Measurements from ENCODE around the gene SLCO6A1.

The SLCO6A1 gene

DNA sequence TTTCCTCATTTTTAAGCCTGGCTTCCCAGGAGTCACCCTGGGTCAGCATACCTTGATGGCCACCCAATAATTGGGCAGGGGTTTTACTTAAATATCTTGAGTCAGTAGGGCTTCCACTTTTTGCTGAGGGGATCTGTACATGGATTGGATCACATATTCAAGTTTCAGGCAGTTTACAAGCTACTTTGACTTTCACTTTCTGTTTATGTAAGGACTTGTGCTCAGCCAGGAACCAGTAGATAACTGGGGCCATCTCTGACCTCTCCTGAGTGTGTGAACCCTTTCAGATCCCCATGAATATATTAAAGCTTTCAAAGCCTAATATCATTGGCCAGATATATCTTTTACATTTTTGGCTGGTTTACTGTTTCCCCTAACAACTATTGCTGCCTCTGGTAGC lies 45.1 kb downstream of the SLCO6A1 start:
- no peak for DNase-seq (ENCODE audit: low read depth in 2 of 2)

DNA sequence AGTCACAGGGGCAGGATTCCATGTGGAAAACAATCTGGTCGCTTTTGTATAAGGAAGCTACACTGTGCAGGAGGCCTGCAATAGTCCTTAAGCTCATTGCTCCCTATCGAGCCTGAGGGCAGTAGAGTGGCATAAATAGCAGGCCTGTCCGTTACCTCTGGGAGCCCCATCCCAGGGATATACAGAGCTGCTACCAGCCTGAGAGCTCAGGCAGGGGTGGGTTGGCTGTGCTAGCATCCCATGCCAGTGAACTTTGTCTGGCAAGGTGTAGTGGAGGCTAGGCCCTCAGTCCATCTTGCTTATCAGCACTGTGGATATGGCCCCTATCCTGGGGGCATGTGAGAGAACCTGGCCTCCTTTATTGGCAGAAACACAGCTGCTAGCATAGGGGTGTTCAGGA lies 47.7 kb downstream of the SLCO6A1 start:
- no peak for DNase-seq (ENCODE audit: low read depth in 2 of 2)

DNA sequence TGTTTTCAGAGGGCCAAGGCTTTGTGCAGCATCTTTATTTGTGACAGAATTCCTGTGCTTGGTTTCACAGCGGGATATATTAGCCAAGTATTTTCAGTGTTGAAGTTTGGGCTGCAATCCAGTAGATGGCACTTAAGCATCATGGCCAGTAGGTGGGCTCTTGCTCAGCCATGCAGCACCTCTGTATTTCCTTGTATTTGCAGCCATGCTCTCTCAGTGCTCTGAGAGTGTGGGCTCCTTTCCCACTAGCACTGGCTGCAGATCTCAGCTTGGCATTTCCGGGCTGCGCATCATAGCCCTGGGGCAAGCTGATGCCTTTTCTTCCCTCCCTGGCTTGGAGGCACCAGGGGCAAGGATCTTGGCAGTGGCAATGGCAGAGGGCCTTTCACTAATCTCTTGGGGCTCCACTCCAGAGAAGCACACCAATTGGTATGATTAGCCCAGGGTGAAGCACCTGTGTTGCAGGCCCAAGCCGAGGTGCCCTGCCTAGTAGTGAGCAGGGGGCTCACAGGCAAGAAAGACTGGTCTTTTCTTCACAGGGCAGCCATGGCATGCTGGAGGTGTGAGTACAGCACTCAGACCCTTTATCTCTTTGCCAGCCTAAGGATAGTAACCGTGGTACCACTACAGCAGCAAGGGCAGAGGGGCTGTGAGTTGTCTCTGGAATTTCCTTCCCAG lies 48.3 kb downstream of the SLCO6A1 start:
- no peak for DNase-seq (ENCODE audit: low read depth in 2 of 2)

DNA sequence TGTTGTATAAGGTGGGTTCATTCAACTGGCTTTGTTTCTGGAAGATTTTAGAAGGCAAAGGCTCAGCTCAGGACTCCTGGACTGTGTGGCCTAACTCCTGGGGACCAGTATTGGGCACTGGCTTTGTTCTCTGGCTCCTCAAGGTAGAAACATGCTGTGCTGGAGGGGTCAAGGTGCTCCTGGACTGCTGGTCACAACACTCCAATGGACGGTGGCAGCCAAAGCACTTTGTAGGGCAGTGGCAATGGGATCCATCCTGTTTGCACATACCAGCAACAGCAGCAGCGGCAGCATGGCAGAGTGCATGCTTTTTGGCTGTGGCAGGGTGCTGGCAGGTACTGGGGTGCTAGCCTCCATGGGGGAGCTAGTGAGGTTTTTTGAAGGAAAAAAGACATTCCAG lies 65.3 kb downstream of the SLCO6A1 start:
- no peak for DNase-seq (ENCODE audit: low read depth in 2 of 2)

DNA sequence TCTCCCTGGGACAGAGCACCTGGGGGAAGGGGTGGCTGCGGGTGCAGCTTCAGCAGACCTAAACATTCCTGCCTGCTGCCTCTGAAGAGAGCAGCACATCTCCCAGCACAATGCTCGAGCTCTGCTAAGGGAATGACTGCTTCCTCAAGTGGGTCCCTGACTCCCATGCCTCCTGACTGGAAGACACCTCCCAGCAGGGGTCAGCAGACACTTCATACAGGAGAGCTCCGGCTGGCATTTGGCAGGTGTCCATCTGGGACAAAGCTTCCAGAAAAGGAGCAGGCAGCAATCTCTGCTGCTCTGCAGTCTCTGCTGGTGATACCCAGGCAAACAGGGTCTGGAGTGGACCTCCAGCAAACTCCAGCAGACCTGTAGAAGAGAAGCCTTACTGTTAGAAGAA lies 77.2 kb downstream of the SLCO6A1 start:
- no peak for DNase-seq (ENCODE audit: low read depth in 2 of 2)

DNA sequence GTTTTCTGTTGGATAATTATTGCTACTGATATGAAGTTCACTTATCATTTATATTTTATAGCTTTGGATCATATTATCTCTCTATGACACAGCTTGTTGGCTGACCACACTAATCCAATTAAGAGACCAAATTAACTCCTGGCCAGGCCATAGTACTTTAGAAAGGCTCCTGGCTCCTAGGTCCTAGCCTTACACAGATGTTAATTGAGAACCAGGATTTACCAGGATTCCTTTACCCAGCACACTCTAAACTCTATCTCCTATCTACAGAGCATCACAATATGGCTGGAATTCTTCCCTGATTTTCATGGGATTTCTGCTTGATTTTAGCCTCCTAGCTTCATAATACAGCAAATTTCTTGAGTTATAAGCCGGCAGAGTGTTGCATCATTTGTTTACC lies 80.3 kb downstream of the SLCO6A1 start:
- no peak for DNase-seq (ENCODE audit: low read depth in 2 of 2)

DNA sequence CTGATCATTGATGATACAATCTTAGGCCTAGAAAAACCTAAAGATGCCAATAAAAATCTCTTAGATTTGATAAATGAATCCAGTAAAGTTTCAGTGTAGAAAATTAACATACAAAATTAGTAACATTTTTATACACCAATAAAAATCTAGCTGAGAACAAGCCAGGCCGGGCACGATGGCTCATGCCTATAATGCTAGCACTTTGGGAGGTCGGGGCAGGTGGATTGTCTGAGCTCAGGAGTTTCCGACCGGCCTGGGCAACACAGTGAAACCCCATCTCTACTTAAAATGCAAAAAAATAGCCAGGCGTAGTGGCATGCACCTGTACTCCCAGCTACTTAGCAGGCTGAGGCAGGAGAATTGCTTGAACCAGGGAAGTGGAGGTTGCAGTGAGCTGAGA lies 84.4 kb downstream of the SLCO6A1 start:
- no peak for DNase-seq (ENCODE audit: low read depth in 2 of 2)

DNA sequence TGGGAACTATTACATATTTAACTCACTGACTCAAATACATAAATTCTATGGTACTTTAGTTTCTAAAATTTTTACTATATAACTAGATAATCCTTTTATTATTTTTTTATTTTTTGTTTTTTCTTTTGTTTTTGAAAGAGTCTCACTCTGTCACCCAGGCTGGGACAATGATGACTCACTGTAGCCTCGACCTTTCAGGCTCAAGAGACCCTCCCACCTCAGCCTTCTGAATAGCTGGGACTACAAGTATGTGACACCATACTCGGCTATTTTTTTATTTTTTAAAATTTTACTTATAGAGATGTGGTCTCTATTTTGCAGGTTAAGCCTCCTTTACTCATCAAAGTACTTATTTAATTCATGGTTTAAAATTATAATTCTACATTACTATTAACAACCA lies 110.6 kb downstream of the SLCO6A1 start:
- DNase-seq (ENCODE audit: low read depth in 2 of 2): no peak

DNA sequence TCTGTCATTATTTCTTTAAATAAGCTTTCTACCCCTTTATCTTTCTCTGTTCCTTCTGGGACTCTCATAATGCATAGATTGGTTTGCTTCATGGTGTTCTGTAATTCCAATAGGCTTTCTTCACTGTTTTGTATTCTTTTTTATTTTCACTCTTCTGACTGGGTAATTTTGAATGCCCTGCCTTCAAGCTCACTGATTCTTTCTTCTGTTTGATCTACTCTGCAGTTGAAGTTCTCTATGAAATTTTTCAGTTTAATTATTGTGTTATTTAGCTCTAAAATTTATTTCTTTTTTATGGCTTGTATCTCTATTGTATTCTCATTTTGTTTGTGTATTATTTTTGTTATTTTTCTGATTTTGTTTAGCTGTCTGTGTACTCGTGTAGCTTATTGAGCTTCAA lies 113.4 kb downstream of the SLCO6A1 start:
- no peak for DNase-seq (ENCODE audit: low read depth in 2 of 2)

DNA sequence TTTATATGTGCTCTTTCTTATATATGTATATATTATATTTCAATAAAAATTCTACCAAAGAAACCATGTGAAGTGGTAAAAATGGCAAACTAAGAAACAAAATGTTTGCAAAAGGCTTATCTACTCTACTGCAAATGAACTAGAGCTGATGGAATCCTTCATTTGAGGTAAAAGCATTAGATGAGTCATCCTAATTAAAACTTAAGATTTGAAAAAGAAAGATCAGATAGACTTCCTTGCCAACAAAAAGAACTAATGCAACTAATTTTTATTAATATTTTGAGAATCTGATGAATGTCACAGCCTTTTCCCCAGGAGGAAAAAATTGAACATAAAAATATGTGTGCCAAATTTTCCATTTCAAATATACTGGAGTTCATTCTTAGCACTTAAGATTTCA lies 118.6 kb downstream of the SLCO6A1 start:
- DNase-seq (ENCODE audit: low read depth in 2 of 2): no peak

DNA sequence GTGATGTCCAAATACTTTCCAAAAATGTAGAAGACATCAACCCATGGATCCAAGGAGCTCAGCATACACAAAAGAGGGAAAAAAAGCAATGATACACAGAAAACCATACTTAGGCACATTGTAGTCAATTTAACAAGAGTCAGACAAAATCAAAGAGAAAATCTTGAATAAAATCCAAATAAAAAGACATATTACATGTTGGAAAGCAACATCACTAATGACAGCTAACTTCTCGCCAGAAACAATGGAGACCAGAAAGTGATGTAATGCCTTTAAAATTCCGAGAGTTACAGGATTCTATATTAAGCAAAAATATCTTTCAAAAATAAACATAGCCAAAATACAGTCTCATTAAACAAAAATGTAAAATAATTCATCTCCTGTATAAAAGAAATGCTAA lies 122.9 kb downstream of the SLCO6A1 start:
- DNase-seq (ENCODE audit: low read depth in 2 of 2): no peak

DNA sequence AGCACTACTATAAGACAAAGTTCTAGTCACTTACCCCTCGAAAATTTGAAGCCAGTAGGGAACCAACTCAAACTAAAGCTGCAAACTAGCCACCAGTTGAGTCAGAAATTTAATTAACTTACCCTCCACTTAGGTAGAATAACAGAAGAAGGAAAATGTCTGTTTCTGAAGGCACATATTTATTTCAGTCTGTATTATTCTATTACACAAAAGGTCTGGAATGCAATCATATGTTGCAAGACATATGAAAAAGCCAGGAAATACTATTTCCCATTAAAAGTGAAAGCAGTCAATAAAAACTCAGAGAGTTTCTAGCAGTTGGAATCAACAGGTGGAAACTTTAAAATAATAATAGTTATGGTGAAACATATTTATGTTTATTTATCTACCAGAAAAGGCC lies 123.5 kb downstream of the SLCO6A1 start:
- no peak for DNase-seq (ENCODE audit: low read depth in 2 of 2)

DNA sequence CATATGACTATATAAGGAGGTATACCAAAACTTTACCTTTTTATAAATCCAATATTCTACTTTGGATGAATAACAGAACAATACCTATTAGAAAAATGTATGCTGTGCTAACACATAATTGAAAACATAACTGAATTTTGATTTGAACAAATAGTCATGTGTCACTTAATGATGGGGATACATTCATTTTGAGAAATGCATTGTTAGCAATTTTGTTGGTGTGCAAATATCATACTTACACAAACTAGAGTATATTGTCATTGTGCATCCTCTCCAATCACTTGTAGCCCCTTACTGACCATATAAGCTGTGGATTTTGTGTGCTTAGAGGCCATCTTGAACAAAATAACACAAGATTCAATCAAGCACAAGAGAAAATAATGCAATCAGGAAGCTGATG lies 130.4 kb downstream of the SLCO6A1 start:
- no peak for DNase-seq (ENCODE audit: low read depth in 2 of 2)

DNA sequence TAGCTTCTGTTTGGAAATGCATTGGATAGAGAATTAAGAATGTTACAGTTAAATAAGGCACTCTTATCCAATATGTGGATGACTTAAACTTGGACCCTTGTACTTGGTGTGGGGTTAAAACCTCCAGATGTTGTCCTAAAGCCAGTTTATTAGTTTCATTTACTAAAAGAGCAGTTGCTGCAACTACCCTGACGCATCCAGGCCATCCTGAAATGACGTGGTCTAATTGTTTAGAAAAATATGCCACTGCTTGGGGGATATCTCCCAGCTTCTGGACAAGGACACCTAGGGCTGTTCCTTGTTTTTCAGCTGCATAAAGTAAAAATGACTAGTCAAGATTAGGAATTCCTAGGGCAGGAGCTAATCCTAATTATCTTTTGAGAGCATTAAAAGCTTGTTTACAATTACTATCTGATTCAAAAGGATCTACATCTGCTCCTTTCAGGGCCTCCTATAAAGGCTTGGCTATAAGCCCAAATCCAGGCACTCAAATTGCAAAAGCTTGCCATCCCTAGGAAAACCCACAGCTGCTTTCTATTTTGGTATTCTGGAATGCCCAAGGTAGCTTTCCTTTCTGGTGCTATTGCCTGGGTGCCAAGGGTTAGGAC lies 157.0 kb downstream of the SLCO6A1 start:
- DNase-seq (ENCODE audit: low read depth in 2 of 2): no peak

DNA sequence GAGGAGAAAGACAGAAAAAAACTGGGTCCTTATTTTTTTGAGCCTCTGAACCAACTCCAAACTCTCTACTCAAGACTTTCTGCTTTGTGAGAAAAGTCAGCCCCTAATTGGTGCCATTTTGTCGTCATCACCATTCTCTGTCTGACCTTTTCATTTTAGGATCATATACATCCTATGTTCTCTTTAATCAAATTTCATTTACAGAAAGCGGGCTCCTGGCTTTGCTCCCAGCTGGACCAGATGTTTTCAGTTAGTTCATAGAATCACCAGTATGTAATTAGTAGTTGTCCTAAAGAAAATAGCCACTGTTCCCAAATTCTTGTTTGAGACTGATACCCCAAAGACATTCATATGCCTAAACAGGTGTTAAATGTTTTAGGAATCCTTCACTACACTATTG lies 174.1 kb downstream of the SLCO6A1 start:
- no peak for DNase-seq (ENCODE audit: low read depth in 2 of 2)

Data from stimulated activated CD8-positive, alpha-beta memory T cell treated with anti-CD3 and anti-CD28 coated beads, Interleukin-7, amount 100 ng/mL, for 1 hour (primary cell).